ENCODE measurements around the gene GNAZ. TPM values are rescaled to one million over a fixed set of nuclear protein-coding genes. Genes with fewer than 3 reads are reported as not detected.
A peak's percentile ranks its signal among the peaks of the same experiment; 100 is the strongest.
"Not testable (repeated sequence)": the region's sequence is repeated elsewhere in the genome, so short reads cannot be mapped to it uniquely, and the experiment has no call there.

GNAZ gene
- 10 to 100 TPM in 6 of 8 experiments, 1 to 10 TPM in 2; 3.5 to 47.0 (median 35.9) TPM for total RNA-seq

GRCh38 chr22:23070418-23071229, at the start of gene GNAZ:
GNAZ (plus strand) TSS chr22:23070519; CDS start chr22:23095696, 25,177 bp downstream.
- peak; percentile 52 to 73 (median 68) for ATAC-seq (replicated peaks in 6 of 8)
- Histone ChIP-seq H3K27ac (peak within 1 kb of the TSS; percentile 79 to 80), H3K4me3 (peak within 1 kb of the TSS; percentile 68 to 97 (median 74)), H3K4me1 (replicated peaks in 1 of 2) (peaks cover 17 to 20% of the 10 kb centered on the region in 2 donors)
- in situ Hi-C loops (cut with MboI; ENCODE audit: low pct_unique_long_range_greater_than_20kb in 2 of 9, low sequenced_read_pairs in 9 of 9, unreplicated experiment in 9 of 9): no loop called here
- WGBS, 10 experiments: 0% methylated on average over 3 of the region's 87 CpGs; no CpG with 5 or more reads in 9 of the 10 experiments

- in situ Hi-C loops (cut with MboI; ENCODE audit: low pct_unique_long_range_greater_than_20kb in 2 of 9, low sequenced_read_pairs in 9 of 9, unreplicated experiment in 9 of 9): no loop called here
- H3K4me3 ChIP-seq: no peak overlapping the region
- H3K4me1 ChIP-seq (replicated peaks in 1 of 2): no peaks in the 10 kb centered on the region
- no peak overlapping the region for H3K27ac ChIP-seq
- no peak for ATAC-seq (replicated peaks in 6 of 8)
Observed at GRCh38 chr22:23020659-23021293, 49.5 kb upstream of the GNAZ start.

- 67 to 100% (median 89%) methylated on average over 1 to 3 of the region's 3 CpGs; no CpG with 5 or more reads in 1 of the 10 experiments for WGBS, 10 experiments
- ATAC-seq (replicated peaks in 6 of 8); H3K4me1 ChIP-seq (replicated peaks in 1 of 2); H3K4me3 ChIP-seq; in situ Hi-C loops (cut with MboI; ENCODE audit: low pct_unique_long_range_greater_than_20kb in 2 of 9, low sequenced_read_pairs in 9 of 9, unreplicated experiment in 9 of 9): not testable (repeated sequence)
- H3K27ac ChIP-seq: peak overlapping the region; percentile 20 to 33
Observed at GRCh38 chr22:23021660-23022353, 48.5 kb upstream of the GNAZ start.

- WGBS, 10 experiments: 14 to 80% (median 50%) methylated on average over 1 to 2 of the region's 2 CpGs; no CpG with 5 or more reads in 2 of the 10 experiments
- Histone ChIP-seq H3K4me3 (no peak overlapping the region), H3K4me1 (replicated peaks in 1 of 2) (no peaks in the 10 kb centered on the region), H3K27ac (peak overlapping the region in 1 of 2 donors; percentile 16)
- in situ Hi-C loops (cut with MboI; ENCODE audit: low pct_unique_long_range_greater_than_20kb in 2 of 9, low sequenced_read_pairs in 9 of 9, unreplicated experiment in 9 of 9): no loop called here
- ATAC-seq (replicated peaks in 6 of 8): no peak
Observed at GRCh38 chr22:23023294-23023693, 47.0 kb upstream of the GNAZ start.

GRCh38 chr22:23026777-23027176, 43.5 kb upstream of the GNAZ start:
- 60 to 100% (median 96%) methylated on average over 1 to 7 of the region's 10 CpGs; no CpG with 5 or more reads in 5 of the 10 experiments for WGBS, 10 experiments
- no peaks in the 10 kb centered on the region for H3K4me1 ChIP-seq (replicated peaks in 1 of 2)
- H3K27ac ChIP-seq: peak overlapping the region in 1 of 2 donors; percentile 41
- in situ Hi-C loops (cut with MboI; ENCODE audit: low pct_unique_long_range_greater_than_20kb in 2 of 9, low sequenced_read_pairs in 9 of 9, unreplicated experiment in 9 of 9): no loop called here
- no peak for ATAC-seq (replicated peaks in 6 of 8)
- no peak overlapping the region for H3K4me3 ChIP-seq

- H3K27ac ChIP-seq; H3K4me3 ChIP-seq; ATAC-seq (replicated peaks in 6 of 8); in situ Hi-C loops (cut with MboI; ENCODE audit: low pct_unique_long_range_greater_than_20kb in 2 of 9, low sequenced_read_pairs in 9 of 9, unreplicated experiment in 9 of 9); H3K4me1 ChIP-seq (replicated peaks in 1 of 2): not testable (repeated sequence)
Observed at GRCh38 chr22:23027849-23028248, 42.5 kb upstream of the GNAZ start.

- 20 to 62% (median 41%) methylated on average over 2 to 9 of the region's 9 CpGs for WGBS, 10 experiments
- ATAC-seq (replicated peaks in 6 of 8): no peak
- in situ Hi-C loops (cut with MboI; ENCODE audit: low pct_unique_long_range_greater_than_20kb in 2 of 9, low sequenced_read_pairs in 9 of 9, unreplicated experiment in 9 of 9): no loop called here
- Histone ChIP-seq H3K4me3 (no peak overlapping the region), H3K4me1 (replicated peaks in 1 of 2) (peaks cover 0 to 3% of the 10 kb centered on the region in 2 donors), H3K27ac (no peak overlapping the region)
Observed at GRCh38 chr22:23029521-23030228, 40.6 kb upstream of the GNAZ start.

GRCh38 chr22:23031381-23031780, 38.9 kb upstream of the GNAZ start:
- in situ Hi-C loops (cut with MboI; ENCODE audit: low pct_unique_long_range_greater_than_20kb in 2 of 9, low sequenced_read_pairs in 9 of 9, unreplicated experiment in 9 of 9): no loop called here

GRCh38 chr22:23031786-23032185, 38.5 kb upstream of the GNAZ start:
- WGBS, 10 experiments: 0 to 78% (median 23%) methylated on average over 1 of the region's 1 CpG; no CpG with 5 or more reads in 3 of the 10 experiments
- in situ Hi-C loops (cut with MboI; ENCODE audit: low pct_unique_long_range_greater_than_20kb in 2 of 9, low sequenced_read_pairs in 9 of 9, unreplicated experiment in 9 of 9): no loop called here

More at GRCh38 chr22:23031381-23031780, 38.9 kb upstream of the GNAZ start:
- peak overlapping the region in 1 of 2 donors; percentile 41 for H3K27ac ChIP-seq
- WGBS, 10 experiments: 0 to 83% (median 58%) methylated on average over 1 to 4 of the region's 4 CpGs; no CpG with 5 or more reads in 2 of the 10 experiments
- no peak overlapping the region for H3K4me3 ChIP-seq
- H3K4me1 ChIP-seq (replicated peaks in 1 of 2): peaks cover 0 to 10% of the 10 kb centered on the region in 2 donors
- ATAC-seq (replicated peaks in 6 of 8): no peak

GRCh38 chr22:23032658-23033057, 37.7 kb upstream of the GNAZ start:
- in situ Hi-C loops (cut with MboI; ENCODE audit: low pct_unique_long_range_greater_than_20kb in 2 of 9, low sequenced_read_pairs in 9 of 9, unreplicated experiment in 9 of 9): no loop called here
- 0 to 97% (median 81%) methylated on average over 1 to 4 of the region's 4 CpGs; no CpG with 5 or more reads in 2 of the 10 experiments for WGBS, 10 experiments
- Histone ChIP-seq H3K4me3 (no peak overlapping the region), H3K4me1 (replicated peaks in 1 of 2) (peaks cover 6 to 14% of the 10 kb centered on the region in 2 donors), H3K27ac (peak overlapping the region in 1 of 2 donors; percentile 53)
- peak in 4 of 8 experiments; percentile 36 to 94 (median 82) for ATAC-seq (replicated peaks in 6 of 8)

More at GRCh38 chr22:23031786-23032185, 38.5 kb upstream of the GNAZ start:
- Histone ChIP-seq H3K4me1 (replicated peaks in 1 of 2) (peaks cover 4 to 13% of the 10 kb centered on the region in 2 donors), H3K27ac (peak overlapping the region in 1 of 2 donors; percentile 53), H3K4me3 (no peak overlapping the region)
- no peak for ATAC-seq (replicated peaks in 6 of 8)

GRCh38 chr22:23033116-23033905, 37.0 kb upstream of the GNAZ start:
- Histone ChIP-seq H3K4me3 (no peak overlapping the region), H3K27ac (peak overlapping the region; percentile 4 to 35), H3K4me1 (replicated peaks in 1 of 2) (peaks cover 6 to 14% of the 10 kb centered on the region in 2 donors)
- 27 to 93% (median 81%) methylated on average over 1 to 6 of the region's 6 CpGs; no CpG with 5 or more reads in 2 of the 10 experiments for WGBS, 10 experiments
- ATAC-seq (replicated peaks in 6 of 8): peak in 3 of 8 experiments; percentile 7 to 68 (median 29)
- in situ Hi-C loops (cut with MboI; ENCODE audit: low pct_unique_long_range_greater_than_20kb in 2 of 9, low sequenced_read_pairs in 9 of 9, unreplicated experiment in 9 of 9): no loop called here
